Liver (tissue), 3 donors: ENCODE measurements around the gene NAT10.

Source experiments
- TAF1 ChIP-seq: conservative IDR thresholded peaks from 2 replicates; pipeline ENCODE4 v1.6.1; 2016; ENCODE audit warnings: antibody characterized with exemption, mild to moderate bottlenecking
- TF ChIP-seq, protein P1 (sequence below): fragments of 150-350 bp; IDR thresholded peaks from 2 replicates; pipeline ENCODE4 v1.5.1; 2017; ENCODE audit warnings: improper control_type of control experiment, low read depth, low read length; ENCODE audit not compliant: missing input control
- donor health status: healthy.
- donor health status: healthy.

DNA sequence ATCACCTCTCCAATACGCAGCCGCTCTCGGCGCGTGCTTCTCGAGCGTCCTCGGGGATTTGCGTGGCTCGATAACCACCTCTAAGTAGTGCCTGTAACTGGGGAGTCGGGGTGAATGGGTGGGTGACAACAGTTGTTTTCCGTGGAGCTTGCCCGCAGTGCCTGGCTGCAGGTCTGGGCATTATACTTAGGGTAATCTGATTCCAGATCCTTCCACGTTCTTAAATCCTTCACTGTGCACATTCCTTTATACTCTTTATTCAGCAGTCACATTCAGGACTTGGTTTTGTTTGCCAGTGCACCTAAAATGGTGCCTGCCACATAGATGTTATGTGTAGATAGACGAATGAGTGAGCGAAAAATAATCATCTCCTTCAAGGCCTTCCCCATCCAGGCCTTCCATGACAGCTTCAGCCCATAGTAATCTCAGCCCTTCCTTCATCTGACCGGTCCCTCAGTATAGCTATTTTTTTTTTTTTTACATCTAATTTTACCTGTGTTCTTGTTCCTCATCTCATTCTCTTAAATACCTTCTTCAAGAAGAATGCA, 602 bp downstream of the NAT10 start:
- TF ChIP-seq, protein P1, sequence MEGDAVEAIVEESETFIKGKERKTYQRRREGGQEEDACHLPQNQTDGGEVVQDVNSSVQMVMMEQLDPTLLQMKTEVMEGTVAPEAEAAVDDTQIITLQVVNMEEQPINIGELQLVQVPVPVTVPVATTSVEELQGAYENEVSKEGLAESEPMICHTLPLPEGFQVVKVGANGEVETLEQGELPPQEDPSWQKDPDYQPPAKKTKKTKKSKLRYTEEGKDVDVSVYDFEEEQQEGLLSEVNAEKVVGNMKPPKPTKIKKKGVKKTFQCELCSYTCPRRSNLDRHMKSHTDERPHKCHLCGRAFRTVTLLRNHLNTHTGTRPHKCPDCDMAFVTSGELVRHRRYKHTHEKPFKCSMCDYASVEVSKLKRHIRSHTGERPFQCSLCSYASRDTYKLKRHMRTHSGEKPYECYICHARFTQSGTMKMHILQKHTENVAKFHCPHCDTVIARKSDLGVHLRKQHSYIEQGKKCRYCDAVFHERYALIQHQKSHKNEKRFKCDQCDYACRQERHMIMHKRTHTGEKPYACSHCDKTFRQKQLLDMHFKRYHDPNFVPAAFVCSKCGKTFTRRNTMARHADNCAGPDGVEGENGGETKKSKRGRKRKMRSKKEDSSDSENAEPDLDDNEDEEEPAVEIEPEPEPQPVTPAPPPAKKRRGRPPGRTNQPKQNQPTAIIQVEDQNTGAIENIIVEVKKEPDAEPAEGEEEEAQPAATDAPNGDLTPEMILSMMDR: no peak
- no peak for TF ChIP-seq TAF1
